DMS153 treated with DMSO at 0.1 percent for 48 hours (cell line): ENCODE results near the gene INPP5K.

Source experiments
- DNase-seq: peaks from one replicate; lab custom pipeline; 2025; ENCODE audit not compliant: unreplicated experiment; lab: John Stamatoyannopoulos, UW

Gene INPP5K

GRCh38 chr17:1486802-1487695 is 29.4 kb downstream of the INPP5K start:
- peak; percentile 20 for DNase-seq

GRCh38 chr17:1485423-1486376 is 30.7 kb downstream of the INPP5K start:
- no peak for DNase-seq

- DNase-seq: no peak
Measured at GRCh38 chr17:1484676-1485422, 31.6 kb downstream of the INPP5K start.

- DNase-seq: no peak
Measured at GRCh38 chr17:1484060-1484535, 32.3 kb downstream of the INPP5K start.

DNA sequence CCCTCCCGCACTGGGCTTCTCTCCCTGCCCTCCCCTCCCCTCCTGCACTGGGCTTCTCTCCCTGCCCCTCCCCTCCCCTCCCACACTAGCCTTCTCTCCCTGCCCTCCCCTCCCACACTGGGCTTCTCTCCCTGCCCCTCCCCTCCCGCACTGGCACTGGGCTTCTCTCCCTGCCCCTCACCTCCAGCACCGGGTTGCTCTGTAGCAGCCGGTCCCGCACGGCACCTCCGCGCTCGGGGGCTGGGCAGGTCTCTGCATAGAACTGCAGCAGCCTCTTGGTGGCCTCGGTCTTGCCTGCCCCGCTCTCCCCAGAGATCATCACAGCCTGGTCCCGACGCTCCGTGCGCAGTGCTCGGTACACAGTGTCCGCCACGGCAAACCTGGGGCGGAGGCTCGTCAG is 33.7 kb downstream of the INPP5K start:
- no peak for DNase-seq

GRCh38 chr17:1481736-1482135 is 34.7 kb downstream of the INPP5K start:
- no peak for DNase-seq

- no peak for DNase-seq
Measured at GRCh38 chr17:1480747-1481465, 35.5 kb downstream of the INPP5K start.

GRCh38 chr17:1478418-1478817 is 38.0 kb downstream of the INPP5K start:
- no peak for DNase-seq

- DNase-seq: no peak
Measured at GRCh38 chr17:1475321-1475854, 41.0 kb downstream of the INPP5K start.

- no peak for DNase-seq
Measured at GRCh38 chr17:1474402-1475189, 41.8 kb downstream of the INPP5K start.

DNA sequence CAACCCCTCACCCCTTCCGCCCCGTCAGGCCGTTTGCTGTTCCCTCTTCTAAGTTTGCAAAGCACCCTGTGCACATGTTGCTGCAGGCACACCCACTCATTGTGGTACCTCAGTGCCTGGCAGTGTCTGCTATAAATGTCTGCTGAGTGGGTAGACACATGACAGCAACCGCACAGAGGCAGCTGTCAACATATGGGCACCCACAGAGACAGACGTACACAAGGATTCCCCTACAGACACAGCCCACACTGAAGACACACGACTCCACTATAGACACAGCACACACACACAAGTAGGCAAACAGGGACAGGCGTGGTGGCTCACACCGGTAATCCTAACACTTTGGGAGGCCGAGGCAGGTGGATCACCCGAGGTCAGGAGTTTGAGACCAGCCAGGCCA is 42.6 kb downstream of the INPP5K start:
- DNase-seq: no peak

DNA sequence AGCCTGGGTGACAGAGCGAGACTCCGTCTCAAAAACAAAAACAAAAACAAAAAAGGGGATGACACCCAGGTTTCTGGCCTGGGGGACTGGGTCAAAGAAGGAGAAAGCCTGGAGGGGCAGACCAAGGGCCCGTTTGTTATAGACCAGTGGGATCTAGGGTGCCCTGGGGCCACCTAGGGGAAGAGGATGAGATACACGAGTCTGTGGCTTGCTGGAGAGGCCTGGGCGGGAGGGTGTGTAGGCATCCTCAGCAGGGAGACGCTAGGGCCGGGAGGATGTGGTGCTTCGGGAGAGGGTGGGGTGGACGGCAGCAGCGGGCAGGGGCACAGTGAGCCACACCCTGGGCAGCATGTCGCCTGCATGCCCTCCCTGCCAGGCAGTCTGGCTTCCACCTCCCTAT is 43.2 kb downstream of the INPP5K start:
- no peak for DNase-seq

DNA sequence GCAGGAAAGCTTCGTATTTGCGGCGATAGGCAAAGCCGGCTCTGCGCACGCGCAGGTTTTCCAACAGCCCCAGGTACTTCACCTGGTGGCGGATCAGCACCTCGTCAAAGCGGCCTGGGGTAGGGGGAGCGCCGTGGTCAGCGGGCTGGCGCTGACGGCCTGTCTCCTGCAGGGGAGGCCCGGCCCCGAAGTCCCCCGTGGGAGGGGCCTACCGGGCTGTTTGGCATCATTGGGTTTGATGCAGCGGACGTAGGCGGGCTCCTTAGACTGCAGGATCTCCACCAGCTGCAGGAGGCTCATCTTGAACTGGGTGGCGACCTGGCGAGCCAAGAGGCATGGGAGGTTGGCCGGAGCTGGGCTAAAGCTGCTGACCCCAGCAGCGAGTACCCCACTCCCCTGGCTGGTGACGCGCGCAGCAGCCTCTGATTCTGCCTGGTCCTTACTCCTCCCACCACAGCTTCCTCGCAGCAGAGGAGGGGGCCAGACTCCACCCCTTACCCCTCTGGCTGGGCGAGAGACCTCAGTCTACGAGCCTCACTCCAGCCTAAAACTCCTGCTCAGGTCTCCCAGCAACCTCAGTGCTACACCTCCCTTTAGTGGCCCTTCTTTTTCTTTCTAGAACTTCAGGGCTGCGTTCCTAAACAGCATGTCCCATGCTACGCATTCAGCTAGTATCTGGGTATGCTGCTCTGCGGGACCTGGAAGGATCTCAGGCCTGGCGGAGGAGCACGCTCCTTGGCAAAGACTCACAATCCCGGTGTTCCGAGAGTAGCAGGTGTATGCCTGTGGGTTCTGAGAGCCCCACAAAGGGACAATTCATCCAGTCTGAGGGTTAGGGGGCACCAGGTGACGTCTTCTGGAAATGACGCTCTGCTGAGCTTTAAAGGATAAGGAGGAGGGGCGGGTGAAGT is 44.2 kb downstream of the INPP5K start:
- no peak for DNase-seq

GRCh38 chr17:1471490-1471889 is 44.9 kb downstream of the INPP5K start:
- no peak for DNase-seq

GRCh38 chr17:1470755-1471462 is 45.5 kb downstream of the INPP5K start:
- no peak for DNase-seq

- DNase-seq: no peak
Measured at GRCh38 chr17:1470071-1470754, 46.2 kb downstream of the INPP5K start.

DNA sequence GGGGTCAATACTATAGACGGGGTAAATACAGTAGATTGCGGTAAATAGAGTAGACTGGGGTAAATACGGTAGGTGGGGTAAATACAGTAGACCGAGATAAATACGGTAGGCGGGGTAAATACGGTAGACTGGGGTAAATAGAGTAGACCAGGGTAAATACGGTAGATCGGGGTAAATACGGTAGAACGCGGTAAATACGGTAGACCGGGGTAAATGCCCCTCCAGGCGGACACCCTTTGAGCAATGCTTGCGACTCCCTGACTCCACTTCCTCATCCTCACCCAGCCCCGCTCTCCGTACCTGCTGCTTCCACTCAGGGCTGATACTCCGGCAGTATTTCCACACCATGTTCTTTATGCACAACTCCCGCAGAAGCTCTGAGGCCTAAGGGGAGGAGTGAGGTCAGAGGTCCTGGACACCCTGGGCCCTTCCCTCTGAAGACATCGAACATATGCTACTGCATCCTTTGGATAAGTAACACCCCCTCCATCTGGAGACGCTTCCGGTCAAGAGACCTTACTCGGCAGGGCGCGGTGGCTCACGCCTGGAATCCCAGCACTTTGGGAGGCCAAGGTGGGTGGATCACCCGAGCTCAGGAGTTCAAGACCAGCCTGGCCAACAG is 47.1 kb downstream of the INPP5K start:
- no peak for DNase-seq
